ENCODE results near the gene ZNF333.

Gene ZNF333

DNA sequence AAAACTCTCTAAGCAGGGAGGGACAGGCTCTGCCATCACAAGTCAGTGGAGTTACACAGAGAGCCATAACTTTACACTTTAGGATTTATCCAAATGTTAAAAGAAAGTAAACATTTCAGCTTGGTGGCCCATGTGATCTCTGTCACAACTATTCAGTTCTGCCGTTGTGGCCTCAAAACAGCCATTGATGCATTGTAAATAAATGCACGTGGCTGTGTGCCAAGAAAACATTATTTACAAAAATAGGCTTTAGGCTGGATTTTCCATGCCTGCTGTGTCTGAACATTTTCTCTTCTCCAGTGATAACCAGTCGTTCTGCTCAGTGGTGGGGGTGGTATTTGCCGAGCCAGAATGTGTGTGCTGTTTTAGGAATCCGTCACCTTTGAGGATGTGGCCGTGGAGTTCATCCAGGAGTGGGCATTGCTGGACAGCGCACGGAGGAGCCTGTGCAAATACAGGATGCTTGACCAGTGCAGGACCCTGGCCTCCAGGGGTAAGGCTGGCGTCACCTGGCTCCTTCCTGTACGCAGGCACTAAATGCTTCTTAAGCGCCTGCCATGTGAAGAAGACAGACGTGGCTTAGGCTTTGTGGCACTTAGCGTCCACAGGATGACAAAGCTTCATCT, 4.9 kb downstream of the ZNF333 start:
- H3K36me3 ChIP-seq, result peaks cover 55% of the 10 kb centered on the region
- no peak for TF ChIP-seq Cebpa-rat (IDR thresholded peaks at IDR 0.05)
- H3K9me3 ChIP-seq, result no peaks in the 10 kb centered on the region

DNA sequence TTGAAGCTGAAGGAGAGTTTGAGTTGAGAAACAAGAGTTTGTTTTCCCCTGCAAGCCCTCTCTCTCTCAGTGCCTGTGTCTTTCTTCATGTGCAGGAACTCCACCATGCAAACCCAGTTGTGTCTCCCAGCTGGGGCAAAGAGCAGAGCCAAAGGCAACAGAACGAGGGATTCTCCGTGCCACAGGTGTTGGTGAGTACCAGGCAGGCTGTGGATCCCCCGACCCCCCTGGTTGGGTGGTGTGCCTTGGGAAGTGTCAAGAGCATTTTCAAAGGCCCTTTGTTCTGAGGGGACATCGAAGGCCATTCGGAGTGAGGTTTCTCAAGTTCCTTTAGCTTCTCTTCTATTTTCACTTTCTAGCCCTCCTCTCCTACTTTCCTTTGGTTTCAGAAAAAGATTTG, 5.6 kb downstream of the ZNF333 start:
- H3K9ac ChIP-seq, result no peak overlapping the region
- H3K4me3 ChIP-seq, result no peak overlapping the region
- no peak overlapping the region for H3K27ac ChIP-seq
- H3K4me2 ChIP-seq, result no peak overlapping the region
- no peaks in the 10 kb centered on the region for H4K20me1 ChIP-seq
- peaks cover 62% of the 10 kb centered on the region for H3K36me3 ChIP-seq
- H3K9me3 ChIP-seq, result no peaks in the 10 kb centered on the region
- H3K27me3 ChIP-seq, result no peaks in the 10 kb centered on the region
- H3K4me1 ChIP-seq, result peaks cover 10% of the 10 kb centered on the region; the same call in 1 of the 2 replicates
- no peak for TF ChIP-seq Cebpa-rat (IDR thresholded peaks at IDR 0.05)

More for the DNA sequence above, 4.9 kb downstream of the ZNF333 start:
- Histone ChIP-seq H3K4me3 (no peak overlapping the region), H4K20me1 (no peaks in the 10 kb centered on the region), H3K27ac (no peak overlapping the region), H3K9ac (no peak overlapping the region), H3K4me1 (peaks cover 11% of the 10 kb centered on the region; the same call in 1 of the 2 replicates), H3K27me3 (no peaks in the 10 kb centered on the region), H3K4me2 (no peak overlapping the region)

DNA sequence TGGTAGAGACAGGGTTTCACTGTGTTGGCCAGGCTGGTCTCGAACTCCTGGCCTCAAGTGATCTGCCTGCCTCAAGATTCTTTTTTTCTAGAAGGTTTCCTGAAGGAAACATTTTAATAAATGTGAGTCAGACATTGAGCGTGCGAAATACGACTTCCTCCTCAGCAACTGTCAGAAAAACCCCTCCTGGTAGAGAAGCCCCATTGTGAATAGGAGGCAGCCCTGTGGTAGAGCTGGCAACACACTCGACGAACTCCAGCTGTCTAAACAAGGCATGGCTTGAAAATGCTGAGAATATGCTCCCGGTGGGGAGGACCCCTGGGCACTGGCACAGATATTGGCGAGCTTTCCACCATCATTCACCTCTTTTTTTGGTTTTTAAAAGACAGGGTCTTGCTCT, 9.8 kb downstream of the ZNF333 start:
- TF ChIP-seq Cebpa-rat (IDR thresholded peaks at IDR 0.05), result no peak
- Histone ChIP-seq H3K9ac (no peak overlapping the region), H3K4me2 (no peak overlapping the region), H3K9me3 (peaks cover 29% of the 10 kb centered on the region), H3K27ac (no peak overlapping the region), H4K20me1 (no peaks in the 10 kb centered on the region), H3K36me3 (peaks cover 92% of the 10 kb centered on the region), H3K4me1 (no peaks in the 10 kb centered on the region), H3K27me3 (no peaks in the 10 kb centered on the region), H3K4me3 (no peak overlapping the region)

DNA sequence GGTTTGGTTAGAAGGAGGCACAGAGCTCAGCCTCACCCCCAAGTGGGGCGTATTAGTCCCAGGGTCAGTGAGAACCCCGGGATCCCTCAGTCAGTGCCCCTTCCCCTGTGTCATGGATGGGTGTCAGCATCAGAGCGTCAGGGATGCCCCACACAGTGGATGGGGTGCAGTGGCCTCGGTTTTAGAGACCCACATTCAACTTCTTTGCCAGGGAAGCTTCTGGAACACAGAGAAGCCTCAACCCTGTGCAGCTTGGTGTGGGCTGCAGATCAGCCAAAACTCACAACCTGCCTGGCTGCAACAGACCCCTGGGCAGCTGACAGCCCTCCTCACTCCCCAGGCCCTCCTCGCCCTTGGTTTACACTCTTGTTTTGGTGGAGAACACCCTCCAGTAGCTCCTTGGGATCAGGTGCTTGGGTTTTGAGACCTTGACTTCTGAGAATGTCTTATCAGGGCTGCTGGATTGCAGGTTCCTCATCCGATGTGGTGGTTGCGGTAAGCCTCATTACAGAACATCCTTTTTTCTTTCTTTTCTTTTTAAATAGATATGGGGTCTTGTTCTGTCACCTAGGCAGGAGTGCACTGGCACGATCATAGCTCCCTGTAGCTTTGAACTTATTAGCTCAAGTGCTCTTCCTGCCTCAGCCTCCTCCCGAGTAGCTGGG, 11.0 kb downstream of the ZNF333 start:
- Histone ChIP-seq H3K9ac (no peak overlapping the region), H4K20me1 (no peaks in the 10 kb centered on the region), H3K27ac (no peak overlapping the region), H3K36me3 (peaks cover 92% of the 10 kb centered on the region), H3K9me3 (peaks cover 29% of the 10 kb centered on the region), H3K27me3 (no peaks in the 10 kb centered on the region), H3K4me3 (no peak overlapping the region), H3K4me2 (no peak overlapping the region), H3K4me1 (no peaks in the 10 kb centered on the region)
- no peak for TF ChIP-seq Cebpa-rat (IDR thresholded peaks at IDR 0.05)

DNA sequence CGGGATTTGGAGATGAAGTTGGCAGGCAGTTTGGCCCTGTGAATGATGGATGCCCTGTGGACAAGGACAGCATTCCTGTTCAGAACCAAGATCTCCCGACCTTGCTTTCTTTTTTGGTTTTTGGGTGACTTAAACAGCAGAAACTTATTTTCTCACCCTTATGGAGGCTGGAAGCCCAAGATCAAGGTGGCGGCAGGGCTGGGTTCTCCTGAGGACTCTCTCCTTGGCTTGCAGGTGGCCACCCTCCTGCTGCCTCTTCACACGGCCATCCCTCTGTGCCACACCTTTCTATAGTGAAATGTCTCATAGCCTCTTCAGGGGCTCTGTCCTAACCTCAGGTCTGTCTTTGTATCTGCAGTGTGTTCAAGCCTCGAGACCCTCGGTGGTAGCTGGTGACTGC, 14.0 kb downstream of the ZNF333 start:
- no peak overlapping the region for H3K4me2 ChIP-seq
- H3K9me3 ChIP-seq, result peaks cover 41% of the 10 kb centered on the region
- H3K27me3 ChIP-seq, result no peaks in the 10 kb centered on the region
- no peak overlapping the region for H3K9ac ChIP-seq
- peaks cover 97% of the 10 kb centered on the region for H3K36me3 ChIP-seq
- H3K4me1 ChIP-seq, result no peaks in the 10 kb centered on the region
- no peak overlapping the region for H3K4me3 ChIP-seq
- TF ChIP-seq Cebpa-rat (IDR thresholded peaks at IDR 0.05), result no peak
- no peaks in the 10 kb centered on the region for H4K20me1 ChIP-seq
- H3K27ac ChIP-seq, result no peak overlapping the region

DNA sequence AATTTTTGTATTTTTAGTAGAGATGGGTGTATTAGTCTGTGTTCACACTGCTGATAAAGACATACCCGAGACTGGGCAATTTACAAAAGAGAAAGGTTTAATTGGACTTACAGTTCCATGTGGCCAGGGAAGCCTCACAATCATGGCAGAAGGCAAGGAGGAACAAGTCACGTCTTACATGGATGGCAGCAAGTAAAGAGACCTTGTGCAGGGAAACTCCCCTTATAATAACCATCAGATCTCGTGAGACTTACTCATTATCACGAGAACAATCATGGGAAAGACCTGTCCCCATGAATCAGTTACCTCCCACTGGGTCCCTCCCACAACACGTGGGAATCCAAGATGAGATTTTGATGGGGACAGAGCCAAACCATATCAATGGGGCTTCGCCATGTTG, 14.6 kb downstream of the ZNF333 start:
- Histone ChIP-seq H4K20me1 (no peaks in the 10 kb centered on the region), H3K9me3 (peaks cover 47% of the 10 kb centered on the region), H3K36me3 (peaks cover 98% of the 10 kb centered on the region), H3K4me3 (no peak overlapping the region), H3K4me2 (no peak overlapping the region), H3K4me1 (no peaks in the 10 kb centered on the region), H3K9ac (no peak overlapping the region), H3K27me3 (no peaks in the 10 kb centered on the region), H3K27ac (no peak overlapping the region)
- TF ChIP-seq Cebpa-rat (IDR thresholded peaks at IDR 0.05), result no peak

DNA sequence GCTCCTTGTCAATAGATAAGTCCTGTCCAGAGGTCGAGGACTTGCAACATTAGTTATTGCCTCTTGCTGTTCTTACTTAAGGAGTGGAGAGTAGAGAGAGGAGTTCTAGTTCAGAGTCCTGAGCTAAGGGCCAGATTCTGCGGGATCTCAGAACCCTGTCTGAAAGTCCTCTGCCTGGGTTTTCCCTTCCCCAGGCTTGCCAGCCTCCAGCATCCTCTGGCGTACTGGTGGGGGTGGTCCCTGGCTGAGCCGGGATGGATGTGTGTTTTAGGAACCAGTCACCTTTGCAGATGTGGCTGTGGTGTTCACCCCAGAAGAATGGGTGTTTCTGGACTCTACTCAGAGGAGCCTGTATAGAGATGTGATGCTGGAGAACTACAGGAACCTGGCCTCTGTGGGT, 26.0 kb downstream of the ZNF333 start:
- no peaks in the 10 kb centered on the region for H3K27me3 ChIP-seq
- H4K20me1 ChIP-seq, result no peaks in the 10 kb centered on the region
- no peak overlapping the region for H3K27ac ChIP-seq
- 0 out of 2 replicates have a peak overlapping the region, but pooled peaks have one; percentile 48 for H3K4me3 ChIP-seq
- H3K36me3 ChIP-seq, result peaks cover 99% of the 10 kb centered on the region
- peaks cover 99% of the 10 kb centered on the region for H3K9me3 ChIP-seq
- no peak overlapping the region for H3K9ac ChIP-seq
- H3K4me1 ChIP-seq, result no peaks in the 10 kb centered on the region
- H3K4me2 ChIP-seq, result no peak overlapping the region
- no peak for TF ChIP-seq Cebpa-rat (IDR thresholded peaks at IDR 0.05)

DNA sequence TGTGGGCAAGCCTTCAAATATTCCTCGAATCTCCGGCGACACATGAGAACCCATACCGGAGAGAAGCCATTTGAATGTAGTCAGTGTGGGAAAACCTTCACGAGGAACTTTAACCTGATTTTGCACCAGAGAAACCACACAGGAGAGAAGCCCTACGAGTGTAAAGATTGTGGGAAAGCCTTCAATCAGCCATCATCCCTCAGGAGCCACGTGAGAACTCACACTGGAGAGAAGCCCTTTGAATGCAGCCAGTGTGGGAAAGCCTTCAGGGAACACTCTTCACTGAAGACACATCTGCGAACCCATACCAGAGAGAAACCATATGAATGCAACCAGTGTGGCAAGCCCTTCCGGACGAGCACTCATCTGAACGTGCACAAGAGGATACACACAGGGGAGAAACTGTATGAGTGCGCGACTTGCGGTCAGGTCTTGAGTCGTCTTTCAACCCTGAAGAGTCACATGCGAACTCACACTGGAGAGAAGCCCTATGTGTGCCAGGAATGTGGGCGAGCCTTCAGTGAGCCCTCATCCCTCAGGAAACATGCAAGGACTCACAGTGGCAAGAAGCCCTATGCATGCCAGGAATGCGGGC, 28.8 kb downstream of the ZNF333 start:
- Histone ChIP-seq H3K27me3 (no peaks in the 10 kb centered on the region), H3K4me2 (no peak overlapping the region), H3K4me1 (no peaks in the 10 kb centered on the region), H3K9ac (no peak overlapping the region), H3K27ac (no peak overlapping the region), H3K4me3 (peak overlapping the region; percentile 54), H3K36me3 (peaks cover 92% of the 10 kb centered on the region), H4K20me1 (no peaks in the 10 kb centered on the region), H3K9me3 (peaks cover 100% of the 10 kb centered on the region)
- no peak for TF ChIP-seq Cebpa-rat (IDR thresholded peaks at IDR 0.05)

DNA sequence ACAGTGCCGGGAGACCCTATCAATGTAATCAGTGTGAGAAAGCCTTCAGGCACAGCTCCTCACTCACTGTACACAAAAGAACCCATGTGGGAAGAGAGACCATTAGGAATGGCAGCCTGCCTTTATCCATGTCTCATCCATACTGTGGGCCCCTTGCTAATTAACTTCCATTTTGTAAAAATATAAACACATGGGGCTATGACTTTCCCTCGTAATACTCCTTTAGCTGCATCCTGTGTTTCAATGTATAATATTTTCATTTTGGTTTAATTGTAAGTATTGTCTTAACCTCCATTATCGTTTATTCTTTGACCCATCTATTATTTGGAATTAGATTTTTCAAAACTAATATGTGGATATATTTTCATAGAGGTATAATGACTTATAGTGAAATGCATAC, 29.3 kb downstream of the ZNF333 start:
- H3K27ac ChIP-seq, result no peak overlapping the region
- peaks cover 92% of the 10 kb centered on the region for H3K36me3 ChIP-seq
- no peak for TF ChIP-seq Cebpa-rat (IDR thresholded peaks at IDR 0.05)
- no peak overlapping the region for H3K4me2 ChIP-seq
- no peaks in the 10 kb centered on the region for H4K20me1 ChIP-seq
- peak overlapping the region; percentile 54 for H3K4me3 ChIP-seq
- no peaks in the 10 kb centered on the region for H3K4me1 ChIP-seq
- peaks cover 100% of the 10 kb centered on the region for H3K9me3 ChIP-seq
- H3K27me3 ChIP-seq, result no peaks in the 10 kb centered on the region
- no peak overlapping the region for H3K9ac ChIP-seq

DNA sequence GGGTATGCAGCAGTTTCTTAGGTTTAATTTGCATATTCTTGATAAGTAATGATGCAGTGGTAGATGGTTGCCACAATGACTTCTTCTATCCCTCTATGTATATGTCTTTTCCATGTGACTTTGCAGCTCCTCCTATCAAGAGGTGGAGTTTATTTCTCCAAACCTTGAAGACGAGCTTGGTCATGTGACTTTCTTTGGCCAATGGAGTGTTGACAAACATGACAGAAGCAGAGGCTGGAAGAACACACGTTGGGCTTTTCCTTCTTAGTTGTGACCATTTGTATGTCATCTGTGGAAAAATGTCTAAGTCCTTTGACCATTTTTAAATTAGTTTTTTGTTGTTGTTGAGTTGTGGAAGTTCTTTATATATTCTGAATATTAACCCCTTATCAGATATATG, 32.3 kb downstream of the ZNF333 start:
- Histone ChIP-seq H3K4me2 (no peak overlapping the region), H3K27ac (no peak overlapping the region), H3K9ac (no peak overlapping the region), H3K9me3 (peaks cover 100% of the 10 kb centered on the region), H3K27me3 (no peaks in the 10 kb centered on the region), H3K4me1 (no peaks in the 10 kb centered on the region), H4K20me1 (no peaks in the 10 kb centered on the region), H3K4me3 (no peak overlapping the region), H3K36me3 (peaks cover 73% of the 10 kb centered on the region)
- no peak for TF ChIP-seq Cebpa-rat (IDR thresholded peaks at IDR 0.05)

Data from BLaER1 (cell line).